GM13977 (cell line): Measurements from ENCODE around the gene GPR61.

Experiments used
- DNase-seq: peaks from one replicate; pipeline ENCODE4 v3.0.0; 2012; ENCODE audit warnings: low spot score
- CTCF ChIP-seq: IDR thresholded peaks from 2 replicates; pipeline ENCODE4 v1.5.1; 2012; ENCODE audit warnings: mild to moderate bottlenecking, control low read depth; ENCODE audit not compliant: insufficient read depth; ENCODE audit errors: extremely low read depth, missing control alignments
- in situ Hi-C: fragments of 300-500 bp; cut with MboI; formaldehyde crosslinking; loops from one replicate; pipeline ENCODE4 v1.12.0; 2022; ENCODE audit warnings: low sequenced_read_pairs, low pct_unique_long_range_greater_than_20kb, mixed read lengths, inconsistent platforms; ENCODE audit not compliant: unreplicated experiment

The GPR61 gene

GRCh38 chr1:109508873-109509175 lies 30.8 kb upstream of the GPR61 start:
- in situ Hi-C loops, result no loop called here
- no peak for TF ChIP-seq CTCF
- DNase-seq, result no peak

DNA sequence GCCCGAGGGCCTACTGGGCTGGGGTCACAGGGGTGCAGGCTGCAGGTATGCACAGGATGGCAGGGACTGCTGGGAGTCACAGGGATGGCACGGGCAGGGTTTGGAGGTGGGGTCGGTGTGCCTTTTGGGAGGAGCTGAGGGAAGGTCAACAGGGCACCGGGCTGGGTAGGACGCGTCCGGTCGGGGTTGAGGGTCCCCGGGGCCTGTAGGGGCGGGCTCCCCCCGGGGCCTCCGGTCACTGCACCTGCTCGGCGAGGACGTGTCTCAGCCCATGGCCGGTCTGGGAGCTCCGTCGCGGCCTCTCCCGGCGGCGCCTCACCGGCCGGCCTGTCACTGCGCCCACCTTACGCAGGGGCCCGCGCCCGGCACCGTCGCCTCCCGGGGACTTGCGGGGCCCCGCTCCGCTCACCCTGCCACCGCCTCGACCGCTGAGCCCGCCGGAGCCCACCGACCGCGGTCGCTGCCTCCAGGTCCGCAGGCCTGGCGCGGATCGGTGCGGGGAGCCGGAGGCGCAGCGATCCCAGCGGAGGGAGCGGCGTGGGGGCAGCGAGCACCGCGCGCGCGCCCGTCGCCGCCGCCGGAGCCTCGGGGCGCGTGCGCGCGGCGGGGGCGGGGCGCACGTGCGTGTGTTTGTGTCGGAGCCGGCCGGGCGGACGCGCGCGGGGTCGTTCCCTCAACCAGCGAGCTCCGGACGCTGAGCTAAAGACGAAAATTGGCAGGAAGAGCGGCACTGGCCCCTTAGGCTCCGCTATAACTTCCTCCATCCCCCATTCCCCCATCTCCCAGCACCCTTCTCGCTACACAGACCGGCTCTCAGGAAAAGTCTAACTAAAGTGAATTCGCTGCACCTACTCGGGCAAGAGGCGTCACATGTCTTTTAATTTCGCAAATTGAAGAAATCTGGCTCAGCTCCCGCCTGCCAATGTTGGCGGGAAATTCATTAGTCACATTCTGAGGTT lies 30.2 kb upstream of the GPR61 start, which contains the start of gene AMIGO1:
AMIGO1 (minus strand) TSS at position 552 of the 959 bp plus-strand sequence. CDS start 815 bp downstream, outside the sequence.
- DNase-seq, result peak; percentile 88
- in situ Hi-C loops, result no loop called here
- no peak for TF ChIP-seq CTCF

- no peak for TF ChIP-seq CTCF
- DNase-seq, result no peak
- in situ Hi-C loops, result no loop called here
Observed at GRCh38 chr1:109513110-109513710, 26.5 kb upstream of the GPR61 start.

DNA sequence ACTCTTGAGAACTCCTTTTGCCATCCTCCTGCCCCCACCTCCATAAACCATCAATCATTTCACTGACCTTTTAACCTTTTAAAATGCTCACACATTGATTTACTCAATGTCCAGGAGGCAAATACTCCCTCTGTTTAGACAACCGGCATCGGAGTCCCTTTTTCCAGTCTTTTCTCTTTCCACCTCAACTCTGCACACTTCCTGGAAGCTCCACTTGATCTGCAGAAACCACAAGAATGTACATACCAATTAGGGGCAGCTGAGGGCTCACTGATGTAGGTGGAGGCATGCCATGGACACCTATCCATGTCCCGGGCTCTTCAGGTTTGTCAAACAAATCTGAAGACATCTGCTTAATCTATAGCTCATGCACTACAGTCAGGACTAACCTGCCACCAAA lies 24.8 kb upstream of the GPR61 start:
- no peak for DNase-seq
- TF ChIP-seq CTCF, result no peak
- in situ Hi-C loops, result no loop called here

DNA sequence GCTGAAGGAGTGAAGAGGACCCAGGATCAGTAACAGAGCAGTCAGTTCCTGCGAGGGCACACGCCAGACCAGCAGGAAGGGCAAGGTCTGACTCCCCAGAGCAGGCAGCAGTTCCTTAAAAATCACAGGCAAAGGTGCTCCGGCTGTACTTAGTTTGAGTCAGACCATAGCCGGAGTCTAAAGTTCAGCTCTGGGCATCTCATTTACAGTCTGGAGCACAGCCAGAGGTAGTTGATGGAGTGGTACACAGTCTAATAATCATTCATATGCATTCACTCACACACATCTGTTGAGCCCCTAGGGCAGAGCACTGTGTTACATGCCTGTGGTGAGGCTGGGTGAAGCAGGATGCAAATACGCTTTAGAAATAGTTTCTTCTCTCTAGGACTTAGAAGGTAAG lies 22.8 kb upstream of the GPR61 start:
- DNase-seq, result no peak
- in situ Hi-C loops, result no loop called here
- no peak for TF ChIP-seq CTCF

DNA sequence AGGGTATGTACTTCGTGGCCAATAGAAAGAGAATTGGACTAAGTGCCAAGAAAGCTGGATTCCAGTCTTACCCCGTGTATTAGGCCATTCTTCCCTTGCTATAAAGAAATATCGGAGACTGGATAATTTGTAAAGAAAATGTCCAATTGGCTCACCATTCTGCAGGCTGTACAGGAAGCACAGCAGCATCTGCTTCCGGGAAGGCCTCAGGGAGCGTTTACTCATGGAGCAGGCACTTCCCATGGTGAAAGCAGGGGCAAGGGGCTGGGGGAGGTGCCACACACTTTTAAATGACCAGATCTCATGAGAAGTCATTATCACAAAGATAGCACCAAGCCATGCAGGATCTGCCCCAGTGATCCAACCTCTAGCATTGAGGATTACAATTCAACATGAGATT lies 22.3 kb upstream of the GPR61 start:
- no peak for TF ChIP-seq CTCF
- DNase-seq, result no peak
- in situ Hi-C loops, result no loop called here
